Measurements from ENCODE around the gene FAM217B.
"Not testable (repeated sequence)": the region's sequence is repeated elsewhere in the genome, so short reads cannot be mapped to it uniquely, and the experiment has no call there.

The FAM217B gene

DNA sequence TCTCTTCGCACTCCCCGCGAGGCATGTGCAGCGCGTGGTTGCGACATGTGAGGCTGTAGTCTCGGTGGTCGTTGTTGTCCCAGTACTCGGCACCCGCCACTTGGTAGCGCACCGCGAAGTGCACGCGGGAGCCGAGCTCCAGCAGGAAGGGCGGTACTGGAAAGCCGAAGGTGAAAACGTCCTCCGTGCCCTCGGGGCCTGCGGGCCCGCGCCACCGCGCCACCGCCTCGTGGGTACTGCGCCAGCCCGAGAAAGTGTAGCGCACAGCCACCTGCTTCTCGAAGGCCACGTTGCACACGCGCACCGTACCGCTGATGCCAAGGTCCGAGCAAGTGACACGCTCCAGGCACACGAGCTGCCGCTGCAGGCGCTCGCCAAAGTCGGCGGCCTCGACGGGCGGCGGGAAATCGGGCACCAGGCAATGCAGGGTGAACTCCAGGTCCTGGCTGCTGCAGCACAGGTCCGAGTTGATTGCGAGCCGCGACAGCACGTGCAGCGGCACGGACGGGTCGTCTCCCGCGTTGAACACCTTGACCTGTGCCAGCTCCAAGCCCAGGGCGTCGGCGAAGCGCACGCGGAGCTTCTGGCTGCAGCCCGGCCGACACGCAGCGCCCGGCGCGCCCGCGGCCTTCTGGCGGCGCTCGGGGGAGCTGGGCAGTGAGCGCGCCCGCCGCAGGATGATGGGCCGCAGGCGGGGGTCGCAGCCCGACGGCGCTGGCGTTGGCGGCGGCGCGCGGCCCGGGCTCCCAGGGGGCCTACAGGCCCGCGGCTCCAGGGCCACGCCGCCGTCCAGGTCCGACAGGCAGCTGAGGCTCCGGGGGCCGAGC lies 924 bp upstream of the FAM217B start:
- no peak for DNase-seq

DNA sequence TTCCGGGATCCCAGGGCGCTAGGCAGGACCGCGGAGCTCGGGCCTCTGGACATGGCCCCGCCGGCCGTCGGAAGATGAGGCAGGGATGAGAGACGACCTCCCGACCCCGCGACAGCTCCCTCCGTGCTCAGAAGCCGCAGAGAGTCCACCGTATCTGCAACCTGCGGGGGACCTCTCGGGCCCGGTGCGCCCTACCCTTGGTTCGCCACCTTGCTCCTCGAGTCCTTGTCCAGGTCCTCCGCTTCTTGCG lies 385 bp upstream of the FAM217B start:
- no peak for DNase-seq

DNA sequence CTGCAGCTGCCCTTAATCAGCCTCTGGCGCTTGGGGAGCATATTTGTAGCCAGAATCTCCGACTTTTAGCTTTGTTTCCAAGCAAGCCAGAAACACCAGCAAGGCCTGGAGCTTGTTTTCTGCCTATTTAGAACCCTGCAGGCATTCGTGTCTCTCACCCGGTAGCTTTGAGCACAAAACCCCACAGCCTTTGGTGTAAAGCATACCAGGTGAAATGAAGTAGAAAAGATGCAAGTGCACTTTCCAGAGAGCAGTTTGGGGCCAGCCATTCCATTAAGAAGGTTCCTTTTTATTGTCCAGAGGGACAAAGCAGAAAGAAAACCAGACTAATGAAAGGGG lies 736 bp downstream of the FAM217B start:
- no peak for DNase-seq

DNA sequence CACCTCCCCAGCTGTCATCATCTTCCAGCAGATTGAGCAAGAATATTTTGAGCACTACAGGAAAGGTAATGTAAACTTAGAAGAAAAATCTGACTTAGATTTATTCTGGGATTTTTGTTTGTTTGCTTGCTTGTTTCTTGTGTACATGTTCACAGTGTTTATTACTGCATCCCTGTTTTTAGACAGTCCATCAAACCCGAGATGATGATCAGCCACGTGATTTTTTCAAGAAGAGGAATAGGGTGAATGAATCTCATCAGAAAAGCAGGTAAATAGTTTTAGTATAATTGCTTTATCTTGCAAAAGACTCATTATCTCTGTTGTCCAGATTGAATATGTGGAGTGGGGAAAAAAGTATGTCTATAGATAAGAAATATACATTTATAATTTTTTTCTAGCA lies 2.1 kb downstream of the FAM217B start:
- no peak for DNase-seq

DNA sequence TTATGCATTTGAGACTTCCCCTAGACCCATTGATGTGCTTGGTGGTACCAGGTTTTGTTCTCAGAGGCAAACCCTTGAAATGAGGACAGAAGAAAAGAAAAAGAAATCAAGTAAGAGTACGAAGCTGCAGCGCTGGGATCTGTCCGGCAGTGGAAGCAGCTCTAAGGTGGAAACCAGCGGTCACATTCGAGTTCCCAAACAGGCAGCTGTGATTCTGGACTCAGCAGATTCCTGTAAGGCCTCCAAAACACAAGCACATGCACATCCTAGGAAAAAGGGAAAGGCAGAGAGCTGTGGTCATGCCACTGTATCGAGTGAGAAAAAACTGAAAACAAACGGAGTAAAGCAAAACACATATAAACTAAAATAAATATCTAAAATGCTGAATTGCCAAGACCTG lies 4.5 kb downstream of the FAM217B start:
- no peak for DNase-seq

DNA sequence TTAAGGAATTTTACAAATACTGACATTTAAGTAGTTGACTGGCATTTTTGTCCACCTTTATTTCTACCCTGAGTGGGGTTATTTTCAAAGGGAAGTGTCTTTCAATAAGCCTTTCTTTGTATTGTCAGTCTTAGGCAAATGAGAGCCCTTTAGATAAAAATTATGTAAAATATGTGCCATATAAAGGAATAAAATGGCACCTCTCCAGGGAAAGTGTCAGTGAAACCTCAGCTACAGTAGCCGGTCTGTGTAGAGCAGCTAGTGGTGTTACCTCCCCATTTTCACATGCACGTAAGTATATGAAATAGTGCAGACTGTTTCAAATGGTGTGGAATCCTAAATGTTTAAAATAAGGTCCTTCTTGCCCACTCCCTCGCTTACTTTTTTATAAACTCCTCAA lies 5.0 kb downstream of the FAM217B start:
- DNase-seq, result no peak

DNA sequence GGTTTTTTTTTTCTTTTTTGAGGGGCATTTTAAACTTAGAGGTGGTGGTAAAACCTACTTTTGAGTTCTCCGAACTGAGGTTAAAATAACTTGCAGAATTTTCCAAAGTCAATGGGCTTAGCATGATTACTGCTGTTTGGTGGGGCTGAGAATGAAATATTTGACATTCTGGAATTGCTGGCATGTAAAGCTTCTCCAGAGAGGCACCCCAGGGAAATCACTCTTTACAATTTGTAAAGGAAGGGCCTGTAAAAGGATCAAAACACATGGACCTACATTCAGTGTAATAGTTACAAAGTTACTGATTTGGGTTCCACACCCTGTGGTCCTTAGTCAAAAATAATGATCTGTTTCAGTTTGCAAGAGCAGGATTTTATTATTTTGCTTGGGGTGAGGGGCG lies 5.5 kb downstream of the FAM217B start:
- DNase-seq, result no peak

DNA sequence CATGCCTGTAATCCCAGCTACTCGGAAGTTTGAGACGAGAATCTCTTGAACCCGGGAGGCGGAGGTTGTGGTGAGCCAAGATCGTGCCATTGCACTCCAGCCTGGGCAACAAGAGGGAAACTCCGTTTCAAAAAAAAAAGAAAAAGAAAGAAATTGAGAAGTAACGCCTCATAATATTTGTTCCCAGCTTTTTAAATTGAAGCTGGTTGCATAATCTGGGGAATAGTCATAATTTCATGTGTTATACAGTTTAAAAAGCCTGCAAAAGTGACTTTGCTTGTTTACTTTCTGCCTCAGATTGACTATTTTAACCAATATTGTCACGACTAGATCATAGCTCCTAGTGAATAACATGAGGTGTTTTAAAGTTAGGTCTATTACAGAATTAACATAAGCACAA lies 7.2 kb downstream of the FAM217B start:
- no peak for DNase-seq

DNA sequence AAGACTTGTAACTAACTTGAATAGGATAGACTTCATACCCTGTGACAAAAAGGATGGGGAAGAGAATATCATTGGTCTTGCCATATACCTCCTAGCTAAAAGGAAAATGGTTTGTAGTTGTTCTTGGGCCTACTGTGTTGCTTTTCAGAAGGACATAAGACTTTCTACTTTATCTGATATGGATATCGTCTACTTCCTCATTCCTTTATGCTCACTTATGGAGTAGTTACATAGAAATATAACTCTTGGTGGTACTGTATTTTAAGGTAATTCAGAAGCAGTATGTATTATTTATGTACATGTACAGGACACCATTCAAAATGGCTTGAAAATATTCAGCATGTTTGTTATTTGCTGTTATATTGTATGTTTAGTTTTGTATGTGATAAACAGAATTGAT lies 8.0 kb downstream of the FAM217B start:
- DNase-seq, result no peak

DNA sequence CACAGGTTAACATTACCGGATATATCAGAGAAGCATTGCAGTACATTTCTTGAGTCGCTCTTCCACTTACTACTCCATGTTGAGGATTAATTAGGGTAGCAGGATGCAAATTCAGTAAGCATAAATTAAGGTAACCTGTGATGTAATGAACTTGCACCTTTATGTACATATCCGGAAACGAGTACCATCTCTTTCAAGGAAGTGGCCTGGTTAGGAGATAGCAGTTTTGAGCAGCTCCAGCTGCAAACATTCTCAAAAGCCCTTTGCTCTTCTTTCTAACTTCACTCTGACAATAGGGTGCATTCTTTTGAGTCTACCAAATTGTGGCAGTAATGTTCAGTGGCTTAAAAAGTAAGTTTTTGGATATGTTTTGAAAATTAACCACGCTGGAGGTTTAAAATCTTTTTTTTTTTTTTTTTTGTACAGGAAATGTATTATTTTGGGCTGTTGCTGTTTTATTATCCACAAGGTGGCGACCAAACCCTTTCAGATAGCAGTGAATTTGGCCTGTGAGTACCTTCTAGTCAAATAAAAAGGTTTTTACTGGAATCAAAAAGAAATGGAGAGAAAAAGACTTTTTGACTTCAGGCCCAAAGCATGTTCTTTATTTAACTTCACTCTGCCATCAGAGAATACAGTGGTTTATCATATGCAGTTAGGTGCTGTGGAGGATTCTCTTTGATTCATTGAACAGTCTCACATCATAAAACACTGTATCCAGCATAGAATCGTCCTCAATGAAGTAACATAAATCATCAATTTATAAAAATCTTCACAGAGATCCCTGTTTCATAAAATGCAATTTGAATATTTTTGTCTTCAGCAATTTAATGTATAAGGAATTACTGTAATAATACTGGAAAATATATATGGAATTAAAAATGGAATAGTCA lies 8.9 kb downstream of the FAM217B start:
- peak; percentile 25 for DNase-seq

DNA sequence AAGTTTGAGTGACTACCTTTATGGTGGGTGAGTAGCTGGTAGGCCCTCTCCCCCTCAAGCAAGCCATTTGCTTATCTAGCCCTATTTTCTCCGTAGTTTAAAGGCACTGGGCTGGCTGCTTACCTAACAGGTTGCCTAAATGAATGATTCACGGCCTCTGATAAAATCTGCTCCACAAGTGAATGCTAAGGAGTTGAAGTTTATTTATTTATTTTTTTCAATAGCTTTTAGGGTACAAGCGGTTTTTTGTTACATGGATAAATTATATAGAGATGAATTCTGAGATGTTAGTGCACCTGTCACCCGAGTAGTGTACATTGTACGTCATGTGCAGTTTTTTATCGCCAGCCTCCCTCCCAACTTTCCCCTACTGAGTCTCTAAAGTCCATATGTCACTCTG lies 9.7 kb downstream of the FAM217B start:
- DNase-seq, result no peak

DNA sequence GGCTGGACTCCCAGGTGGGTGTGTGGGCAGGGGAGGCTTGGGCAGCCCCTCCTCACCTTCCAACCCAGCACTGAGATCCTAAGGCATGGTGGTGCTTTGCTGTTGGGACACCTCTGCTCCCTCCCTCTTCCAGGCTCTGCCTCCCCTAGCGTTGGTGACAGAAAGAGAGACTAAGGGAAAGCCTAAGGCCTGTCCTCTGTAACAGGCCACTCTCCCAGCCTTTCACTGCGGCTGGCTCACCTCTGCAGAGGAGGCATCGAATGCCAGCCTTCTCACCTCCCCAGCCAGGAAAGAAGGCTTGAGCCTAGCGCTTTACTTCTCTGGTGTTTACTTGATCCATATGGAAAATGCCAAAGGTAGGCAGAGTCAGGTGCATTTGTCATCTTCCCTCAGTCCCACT lies 14.5 kb downstream of the FAM217B start:
- DNase-seq, result no peak

DNA sequence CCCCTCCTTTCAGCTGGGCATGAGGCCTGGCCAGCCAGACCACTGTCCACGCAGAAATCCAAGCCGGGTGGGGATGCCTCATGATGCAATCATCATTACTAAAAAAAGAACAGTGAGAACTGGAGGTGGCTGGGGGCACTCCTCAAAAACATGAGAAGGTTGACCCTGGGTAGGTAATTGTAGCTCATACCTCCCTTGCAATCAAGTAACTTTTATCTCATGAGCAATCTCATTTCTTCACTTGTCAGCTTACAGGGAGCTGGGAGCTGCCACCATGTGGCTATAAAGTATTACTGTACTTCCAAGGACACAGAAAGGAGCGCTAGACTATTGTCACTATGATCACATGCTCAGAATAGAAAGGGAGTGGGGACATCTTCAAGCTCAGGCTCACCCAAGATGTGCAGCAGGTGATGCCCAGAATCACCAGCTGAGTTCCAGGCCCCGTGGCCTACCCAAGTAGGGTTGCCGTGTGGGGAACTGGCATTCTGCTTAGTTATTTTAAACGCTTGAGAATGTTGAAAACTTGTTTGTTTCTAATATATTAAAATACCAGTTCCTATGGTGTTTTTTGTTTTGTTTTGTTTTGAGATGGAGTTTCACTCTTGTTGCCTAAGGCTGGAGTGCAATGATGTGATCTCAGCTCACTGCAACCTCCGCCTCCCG lies 15.1 kb downstream of the FAM217B start:
- DNase-seq, result no peak

DNA sequence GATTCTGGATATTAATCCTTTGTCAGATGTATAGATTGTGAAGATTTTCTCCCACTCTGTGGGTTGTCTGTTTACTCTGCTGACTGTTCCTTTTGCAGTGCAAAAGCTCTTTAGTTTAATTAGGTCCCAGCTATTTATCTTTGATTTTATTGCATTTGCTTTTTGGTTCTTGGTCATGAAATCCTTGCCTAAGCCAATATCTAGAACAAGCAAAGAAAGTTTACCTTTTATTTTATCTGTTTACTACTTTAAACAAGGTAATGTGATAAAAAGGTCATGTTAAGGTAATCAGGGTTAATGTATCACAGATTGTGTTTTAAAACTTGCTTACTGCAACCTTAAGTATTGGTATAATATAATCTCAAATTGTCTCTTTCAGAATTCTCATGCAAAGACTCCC lies 17.4 kb downstream of the FAM217B start:
- DNase-seq, result not testable (repeated sequence)

DNA sequence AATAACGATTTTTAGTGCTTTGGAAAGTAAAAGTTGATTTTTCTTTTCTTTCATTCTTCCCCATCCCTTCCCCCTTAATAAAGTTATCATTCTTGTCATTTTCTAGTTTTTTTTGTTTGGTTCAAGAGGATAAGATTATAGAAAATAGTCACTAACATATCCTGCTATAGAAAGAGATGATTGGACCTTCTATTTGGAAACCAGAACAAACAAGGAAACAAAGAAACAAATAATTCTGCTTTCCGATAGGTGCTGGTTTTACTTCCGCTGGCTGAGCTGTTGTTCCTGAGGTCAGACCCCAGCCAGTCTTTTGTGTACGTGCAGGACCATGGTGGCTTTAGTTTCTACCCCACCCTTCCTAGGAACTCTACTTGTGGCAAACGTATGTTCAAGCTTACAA lies 17.9 kb downstream of the FAM217B start, which contains the start of gene CDH26:
Gene CDH26 (plus strand): TSS at position 301 of the 400 bp plus-strand sequence. CDS start 304 bp downstream, outside the sequence.
- DNase-seq, result no peak

DNA sequence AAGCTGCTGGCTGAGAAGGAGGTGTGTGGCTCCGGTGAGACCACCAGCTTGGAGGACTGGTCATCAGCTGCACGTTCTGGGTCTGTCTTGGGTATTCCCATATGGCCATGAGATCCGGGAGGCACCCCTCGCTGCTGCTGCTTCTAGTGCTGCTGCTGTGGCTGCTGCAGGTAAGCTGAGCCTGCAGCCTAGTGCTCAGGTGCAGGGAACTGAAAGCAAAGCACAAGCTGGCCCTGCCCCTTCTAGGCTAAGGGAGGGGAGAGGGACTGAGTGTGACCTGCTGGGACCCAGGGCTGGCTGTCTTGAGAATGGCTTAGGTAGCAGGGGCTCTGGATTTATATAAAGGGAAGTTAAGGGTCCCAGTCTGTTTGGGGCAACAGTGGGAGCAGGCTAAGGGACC lies 18.4 kb downstream of the FAM217B start:
- DNase-seq, result no peak

DNA sequence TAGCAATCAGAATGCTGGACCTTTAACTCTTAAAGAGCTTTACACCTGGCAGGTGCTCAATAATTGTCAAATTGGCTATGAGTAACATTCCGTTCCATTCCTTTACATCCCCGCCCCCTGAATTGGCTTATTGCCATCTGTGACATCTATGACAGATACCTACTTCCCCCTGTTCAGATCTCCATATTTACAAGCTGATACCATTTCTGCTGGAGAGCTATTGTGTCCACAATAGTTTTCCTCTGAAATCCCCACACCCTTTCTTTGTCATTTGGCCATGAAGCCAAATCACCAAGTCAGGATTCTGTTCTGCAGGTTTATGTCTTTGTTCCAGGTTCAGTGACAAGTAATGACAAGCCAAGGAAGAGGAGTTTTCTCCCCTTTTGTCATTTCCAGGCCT lies 21.2 kb downstream of the FAM217B start:
- DNase-seq, result no peak

DNA sequence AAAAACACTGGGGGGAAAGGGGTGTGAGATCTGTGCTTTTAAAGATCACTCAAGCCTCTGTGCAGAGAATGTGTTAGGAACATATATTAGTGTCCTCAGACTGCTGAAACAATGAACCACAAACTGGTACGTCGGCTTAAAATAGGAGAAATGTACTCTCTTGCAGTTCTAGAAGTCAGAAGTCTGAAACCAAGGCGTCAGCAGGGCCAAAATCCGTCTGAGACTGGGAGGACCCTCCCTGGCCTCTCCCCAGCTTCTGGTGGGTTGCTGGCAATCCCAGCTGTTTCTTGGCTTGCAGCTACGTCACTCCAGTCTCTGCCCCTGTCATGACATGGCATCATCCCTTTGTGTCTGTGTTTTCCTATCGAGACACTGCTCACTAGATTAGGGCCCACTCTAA lies 22.0 kb downstream of the FAM217B start:
- no peak for DNase-seq

DNA sequence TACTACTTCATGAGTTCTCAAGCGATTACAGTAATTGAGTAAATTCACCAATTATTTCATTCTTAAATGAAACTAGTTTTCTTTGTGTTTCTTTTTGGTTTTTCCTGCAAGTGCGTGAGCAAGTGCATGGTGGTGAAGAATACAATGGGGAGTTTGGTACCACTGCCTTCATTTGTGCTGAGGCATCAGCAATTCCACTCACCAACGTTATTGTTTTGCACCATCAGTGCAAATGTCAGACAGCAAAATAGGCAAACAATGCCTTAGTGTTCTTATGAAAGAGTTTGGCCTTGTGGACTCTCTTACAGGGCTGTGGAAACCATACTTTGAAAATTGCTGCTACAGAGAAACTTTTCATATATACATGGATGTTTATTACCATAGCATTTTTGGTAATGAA lies 26.2 kb downstream of the FAM217B start:
- DNase-seq, result no peak

DNA sequence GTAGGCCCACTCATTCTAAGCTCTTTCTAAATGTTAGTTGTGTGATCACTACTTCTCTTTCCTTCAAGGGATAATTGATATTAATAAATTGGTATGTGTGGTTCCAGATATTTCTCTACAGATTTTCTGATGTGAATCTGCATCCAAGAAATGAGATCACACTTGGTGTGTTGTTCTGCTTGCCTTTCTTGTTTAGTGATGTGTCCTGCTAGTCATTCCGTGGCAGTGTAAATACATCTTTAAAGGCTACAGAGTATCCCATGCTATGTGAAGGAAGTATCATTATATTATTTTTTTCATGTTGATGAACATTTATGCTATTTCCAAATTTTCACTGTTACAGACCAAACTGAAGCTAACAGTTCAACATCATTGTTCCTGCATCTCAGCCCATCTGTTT lies 31.2 kb downstream of the FAM217B start:
- no peak for DNase-seq

DNA sequence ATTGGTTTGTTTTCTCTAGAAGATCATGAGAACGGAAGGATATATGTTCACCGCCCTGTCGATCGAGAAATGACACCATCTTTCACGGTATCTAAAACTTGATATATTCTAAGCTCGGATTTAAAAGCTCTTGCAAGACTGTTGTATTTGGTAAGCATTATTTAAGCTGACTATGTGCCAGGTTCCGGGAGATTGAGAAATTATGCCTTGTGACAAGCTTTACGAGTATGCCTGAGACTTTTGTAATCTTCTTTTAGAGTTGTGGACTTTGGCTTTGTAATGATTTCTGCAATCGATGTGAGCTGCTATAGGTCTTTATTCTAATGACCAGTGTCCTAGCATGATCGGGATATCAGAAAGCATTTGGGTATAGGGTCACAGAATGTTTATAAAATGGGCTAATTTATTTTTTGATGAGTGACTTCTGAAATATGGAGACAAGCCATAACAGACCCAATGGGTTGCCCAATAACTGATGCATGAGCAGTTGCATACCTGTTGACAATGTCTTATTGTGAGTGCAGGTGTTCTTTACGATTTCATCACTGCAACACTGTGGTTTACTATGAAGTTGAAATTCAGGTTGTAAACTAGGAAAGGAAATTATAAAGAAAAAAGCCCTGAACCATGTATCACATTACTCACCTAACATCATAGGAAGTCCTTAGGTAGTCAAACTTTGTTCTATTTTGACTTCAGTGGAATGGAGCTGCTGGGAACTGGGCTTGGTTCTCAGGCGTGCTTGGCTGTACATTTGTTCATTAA lies 32.0 kb downstream of the FAM217B start:
- DNase-seq, result no peak

DNA sequence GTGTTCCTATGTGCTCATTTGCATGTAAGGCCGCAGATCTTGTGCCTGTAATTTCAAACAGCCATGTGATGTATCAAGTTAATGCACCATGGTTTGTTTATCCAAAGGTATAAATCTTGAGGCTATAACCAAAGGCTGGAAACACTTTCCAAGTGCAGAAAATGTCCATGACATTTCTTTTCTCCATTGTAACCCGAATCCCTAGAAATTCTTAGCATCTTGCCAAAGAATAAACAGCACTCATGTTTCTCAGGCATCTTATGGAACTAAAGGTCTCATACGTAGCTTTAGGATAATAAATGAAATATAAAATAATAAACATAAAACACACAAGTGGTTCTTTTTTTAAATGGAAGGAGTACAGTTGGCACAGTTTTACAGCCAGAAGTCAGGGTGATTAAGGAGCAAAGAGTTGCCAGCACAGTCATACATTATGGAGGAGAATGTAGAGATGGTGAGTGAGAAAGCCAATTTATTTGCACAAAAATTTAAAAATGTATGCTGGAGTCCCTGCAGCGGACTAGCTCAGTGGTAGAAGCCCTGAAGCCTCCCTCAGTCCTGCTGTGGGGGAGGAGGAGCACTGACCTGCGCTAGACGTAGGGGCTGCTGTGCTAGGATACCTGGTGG lies 36.1 kb downstream of the FAM217B start:
- DNase-seq, result no peak

DNA sequence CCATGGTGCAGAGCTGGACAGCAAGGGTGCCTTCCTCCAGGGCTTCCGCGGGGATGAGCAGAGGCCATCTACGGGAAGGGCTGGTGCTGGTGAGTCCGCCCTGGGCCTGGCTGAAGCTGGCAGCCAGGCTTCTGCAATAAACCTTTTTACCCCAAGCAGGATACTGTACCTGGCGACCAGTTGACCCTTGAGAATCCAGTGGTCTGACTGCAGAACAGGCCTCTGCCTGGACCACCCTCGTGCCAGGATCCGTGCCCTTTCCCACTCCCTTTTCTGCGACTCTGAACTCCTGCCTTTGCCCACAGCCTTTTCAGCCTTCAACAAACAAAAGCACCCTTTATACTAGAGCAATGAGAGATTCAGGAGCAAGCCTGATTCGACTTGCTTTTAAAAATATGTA lies 36.9 kb downstream of the FAM217B start:
- no peak for DNase-seq

Measured in stimulated activated CD4-positive, alpha-beta T cell treated with anti-CD3 and anti-CD28 coated beads, Interleukin-4, amount 100 ng/mL, for 24 hours (primary cell).